ENCODE data around the gene ABLIM1. TPM values are rescaled to one million over a fixed set of nuclear protein-coding genes. Genes with fewer than 3 reads are reported as not detected.

The ABLIM1 gene
- total and polyA plus RNA-seq, 2 of the 4 experiments (the other 2 are of a cell fraction), result 7.7 to 9.9 TPM

- ChIA-PET CTCF (no interaction called here), POLR2A (ENCODE audit: unreplicated experiment) (interaction anchor here (1.3 kb wide), 1 partner anchor 155 kb away, joined by 3 read pairs; no protein-coding TSS in a partner anchor)
- peaks cover 4% of the 10 kb centered on the region; the same call in 1 of the 2 replicates for H4K20me1 ChIP-seq (ENCODE audit: insufficient read depth, low read length)
- ATAC-seq (ENCODE audit: low read depth) (no peak), DNase-seq (no peak)
- H3K23ac ChIP-seq (ENCODE audit: low read depth, low read length), result no peak overlapping the region
- intact Hi-C loops (cut with micrococcal nuclease) (loop anchor here (5.0 kb wide), 2 partner anchors 79 to 324 kb away; no protein-coding TSS in a partner anchor), in situ Hi-C loops (cut with MboI; ENCODE audit: low sequenced_read_pairs) (loop anchor here (5.0 kb wide), 1 partner anchor 144 kb away; no protein-coding TSS in a partner anchor), dilution Hi-C loops (cut with HindIII; ENCODE audit: low sequenced_read_pairs, unreplicated experiment) (no loop called here)
- H3K27me3 ChIP-seq (ENCODE audit: control insufficient read depth, insufficient read depth, low read length), result peaks cover 4% of the 10 kb centered on the region
- no peak overlapping the region for H2AK9ac ChIP-seq (replicated peaks; ENCODE audit: low read depth, low read length, poor library complexity)
- no peaks in the 10 kb centered on the region for H3K4me1 ChIP-seq (ENCODE audit: control insufficient read depth, insufficient read depth, low read length)
- peaks cover 8% of the 10 kb centered on the region for H3K9me3 ChIP-seq (ENCODE audit: control insufficient read depth, insufficient read depth, low read length)
- no peak overlapping the region for H4K91ac ChIP-seq (ENCODE audit: insufficient read depth, low read depth, low read length)
- no peak overlapping the region for H2BK5ac ChIP-seq (ENCODE audit: low read depth, low read length, poor library complexity, severe bottlenecking)
- WGBS, 2 experiments (ENCODE audit: extremely low coverage in 2 of 2, insufficient read length in 1 of 2), result no CpG with 5 or more reads among the region's 1 CpG
- no peak overlapping the region for H3K56ac ChIP-seq (ENCODE audit: extremely low read depth, insufficient read depth, low read length)
- H4K5ac ChIP-seq (ENCODE audit: low read depth, low read length), result no peak overlapping the region
- H3K79me1 ChIP-seq (ENCODE audit: low read depth in 1 of 2, low read length in 2 of 2), result no peaks in the 10 kb centered on the region
- H3K4ac ChIP-seq (ENCODE audit: low read depth, low read length), result no peak overlapping the region
- H3K27ac ChIP-seq (ENCODE audit: insufficient read depth, low read length), result no peak overlapping the region
- H3K18ac ChIP-seq (ENCODE audit: low read depth, low read length), result no peak overlapping the region
- H3K4me2 ChIP-seq (ENCODE audit: low read depth, low read length), result no peak overlapping the region
- H3K36me3 ChIP-seq (ENCODE audit: control insufficient read depth, insufficient read depth, low read length), result no peaks in the 10 kb centered on the region
- H4K8ac ChIP-seq (ENCODE audit: low read depth in 2 of 2, low read length in 2 of 2), result no peak overlapping the region
- no peak overlapping the region for H3K14ac ChIP-seq (replicated peaks; ENCODE audit: low read depth, low read length)
- H3K9ac ChIP-seq (ENCODE audit: low read depth, low read length), result no peak overlapping the region
- H3K4me3 ChIP-seq (ENCODE audit: insufficient read depth, low read depth, low read length), result no peak overlapping the region
- no peak overlapping the region for H2BK120ac ChIP-seq (ENCODE audit: low read depth, low read length)
- TF ChIP-seq CEBPB (IDR thresholded peaks at IDR 0.05; ENCODE audit: low read depth, low read length), result no peak
- TF ChIP-seq MAZ (IDR thresholded peaks at IDR 0.05; ENCODE audit: borderline replicate concordance, low read depth, low read length), result no peak
- no peak for TF ChIP-seq ELK1 (IDR thresholded peaks at IDR 0.05; ENCODE audit: borderline replicate concordance, low read depth, low read length)
- TF ChIP-seq NFE2L2 (IDR thresholded peaks at IDR 0.05; ENCODE audit: low read depth, low read length), result no peak
- TF ChIP-seq, protein P1, sequence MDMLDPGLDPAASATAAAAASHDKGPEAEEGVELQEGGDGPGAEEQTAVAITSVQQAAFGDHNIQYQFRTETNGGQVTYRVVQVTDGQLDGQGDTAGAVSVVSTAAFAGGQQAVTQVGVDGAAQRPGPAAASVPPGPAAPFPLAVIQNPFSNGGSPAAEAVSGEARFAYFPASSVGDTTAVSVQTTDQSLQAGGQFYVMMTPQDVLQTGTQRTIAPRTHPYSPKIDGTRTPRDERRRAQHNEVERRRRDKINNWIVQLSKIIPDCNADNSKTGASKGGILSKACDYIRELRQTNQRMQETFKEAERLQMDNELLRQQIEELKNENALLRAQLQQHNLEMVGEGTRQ (IDR thresholded peaks at IDR 0.05; ENCODE audit: low read depth, low read length), result no peak
- TF ChIP-seq MXI1 (IDR thresholded peaks at IDR 0.05; ENCODE audit: borderline replicate concordance, low read depth, low read length), result no peak
- no TSS peak for BruUV-seq (replicated peaks)
- H2BK15ac ChIP-seq (ENCODE audit: low read depth, low read length), result no peak overlapping the region
- H2AK5ac ChIP-seq (ENCODE audit: low read depth, low read length), result no peak overlapping the region
- H2BK20ac ChIP-seq (ENCODE audit: low read depth, low read length), result no peak overlapping the region
- H2AFZ ChIP-seq (replicated peaks; ENCODE audit: low read length, poor library complexity), result no peak overlapping the region
- H3K9me1 ChIP-seq (ENCODE audit: insufficient read depth, low read length), result peaks cover 4% of the 10 kb centered on the region; the same call in 1 of the 2 replicates
These were observed 104.6 kb downstream of the ABLIM1 start for GRCh38 chr10:114553436-114553835.

All from IMR-90 (cell line).